Measurements from ENCODE around the gene SBNO2.

The SBNO2 gene

GRCh38 chr19:1119475-1120217 lies 54.4 kb downstream of the SBNO2 start:
- Histone ChIP-seq H3K4me3 (IDR thresholded peaks at IDR 0.05; ENCODE audit: insufficient read depth, low read depth, low read length) (no peak overlapping the region), H3K4me2 (no peak overlapping the region), H3K27ac (no peak overlapping the region), H2AFZ (ENCODE audit: low read depth) (no peak overlapping the region), H3K36me3 (ENCODE audit: insufficient read depth) (no peaks in the 10 kb centered on the region), H3K4me1 (ENCODE audit: low read depth, poor library complexity, severe bottlenecking) (no peaks in the 10 kb centered on the region), H3K9ac (no peak overlapping the region), H3K79me2 (ENCODE audit: insufficient read depth, low read depth) (no peaks in the 10 kb centered on the region), H3K27me3 (ENCODE audit: insufficient read depth, low read depth) (no peaks in the 10 kb centered on the region), H4K20me1 (ENCODE audit: insufficient read depth) (no peaks in the 10 kb centered on the region)
- TF ChIP-seq CTCF (conservative IDR thresholded peaks at IDR 0.05; ENCODE audit: low read depth, low read length) = no peak

- Histone ChIP-seq H3K9ac (no peak overlapping the region), H3K4me2 (no peak overlapping the region), H4K20me1 (ENCODE audit: insufficient read depth) (no peaks in the 10 kb centered on the region), H3K4me3 (IDR thresholded peaks at IDR 0.05; ENCODE audit: insufficient read depth, low read depth, low read length) (no peak overlapping the region), H3K79me2 (ENCODE audit: insufficient read depth, low read depth) (no peaks in the 10 kb centered on the region), H3K27ac (no peak overlapping the region), H2AFZ (ENCODE audit: low read depth) (no peak overlapping the region), H3K4me1 (ENCODE audit: low read depth, poor library complexity, severe bottlenecking) (no peaks in the 10 kb centered on the region), H3K27me3 (ENCODE audit: insufficient read depth, low read depth) (no peaks in the 10 kb centered on the region), H3K36me3 (ENCODE audit: insufficient read depth) (no peaks in the 10 kb centered on the region)
- no peak for TF ChIP-seq CTCF (conservative IDR thresholded peaks at IDR 0.05; ENCODE audit: low read depth, low read length)
Observed at GRCh38 chr19:1118999-1119398, 55.1 kb downstream of the SBNO2 start.

GRCh38 chr19:1117654-1118053 lies 56.4 kb downstream of the SBNO2 start:
- Histone ChIP-seq H3K4me1 (ENCODE audit: low read depth, poor library complexity, severe bottlenecking) (no peaks in the 10 kb centered on the region), H3K36me3 (ENCODE audit: insufficient read depth) (no peaks in the 10 kb centered on the region), H3K79me2 (ENCODE audit: insufficient read depth, low read depth) (no peaks in the 10 kb centered on the region), H3K27me3 (ENCODE audit: insufficient read depth, low read depth) (no peaks in the 10 kb centered on the region), H3K27ac (no peak overlapping the region), H4K20me1 (ENCODE audit: insufficient read depth) (no peaks in the 10 kb centered on the region), H2AFZ (ENCODE audit: low read depth) (no peak overlapping the region), H3K9ac (no peak overlapping the region), H3K4me2 (no peak overlapping the region), H3K4me3 (IDR thresholded peaks at IDR 0.05; ENCODE audit: insufficient read depth, low read depth, low read length) (no peak overlapping the region)
- no peak for TF ChIP-seq CTCF (conservative IDR thresholded peaks at IDR 0.05; ENCODE audit: low read depth, low read length)

- no peak overlapping the region for H3K27ac ChIP-seq
- H3K27me3 ChIP-seq (ENCODE audit: insufficient read depth, low read depth) = no peaks in the 10 kb centered on the region
- no peaks in the 10 kb centered on the region for H3K79me2 ChIP-seq (ENCODE audit: insufficient read depth, low read depth)
- H3K9ac ChIP-seq = no peak overlapping the region
- H3K36me3 ChIP-seq (ENCODE audit: insufficient read depth) = no peaks in the 10 kb centered on the region
- no peaks in the 10 kb centered on the region for H4K20me1 ChIP-seq (ENCODE audit: insufficient read depth)
- H2AFZ ChIP-seq (ENCODE audit: low read depth) = no peak overlapping the region
- H3K4me1 ChIP-seq (ENCODE audit: low read depth, poor library complexity, severe bottlenecking) = no peaks in the 10 kb centered on the region
- H3K4me3 ChIP-seq (IDR thresholded peaks at IDR 0.05; ENCODE audit: insufficient read depth, low read depth, low read length) = no peak overlapping the region
- TF ChIP-seq CTCF (conservative IDR thresholded peaks at IDR 0.05; ENCODE audit: low read depth, low read length) = no peak
- no peak overlapping the region for H3K4me2 ChIP-seq
Observed at GRCh38 chr19:1116726-1117581, 57.1 kb downstream of the SBNO2 start.

All from KMS-11 (cell line).